ENCODE results near the gene KIF6.

- no peak for TF ChIP-seq EZH2 (IDR thresholded peaks at IDR 0.05; ENCODE audit: insufficient read depth, low read length)
- TF ChIP-seq CTCF (IDR thresholded peaks at IDR 0.05; ENCODE audit: insufficient read depth, low read depth, low read length), result no peak
Measured at GRCh38 chr6:39396854-39397253, 328.4 kb downstream of the KIF6 start.
